ENCODE data around the gene HAPSTR1. TPM values are rescaled to one million over a fixed set of nuclear protein-coding genes. Genes with fewer than 3 reads are reported as not detected.

Gene HAPSTR1
- total RNA-seq, 1 experiment from 2014 or later: 49.9 TPM

- H3K27me3 ChIP-seq (ENCODE audit: control insufficient read depth, insufficient read depth, low read length): no peaks in the 10 kb centered on the region
- in situ Hi-C loops (cut with HindIII; ENCODE audit: low pct_unique_long_range_greater_than_20kb, low sequenced_read_pairs) (no loop called here), intact Hi-C loops (cut with micrococcal nuclease; ENCODE audit: unreplicated experiment) (no loop called here)
- TF ChIP-seq SIN3A (IDR thresholded peaks at IDR 0.05; ENCODE audit: borderline replicate concordance, insufficient read depth, low read depth, low read length): no peak
- TF ChIP-seq CTCF (IDR thresholded peaks at IDR 0.05): no peak
- TF ChIP-seq POLR2AphosphoS5 (IDR thresholded peaks at IDR 0.05; ENCODE audit: low read depth, low read length): no peak
- no peak for TF ChIP-seq TCF7L2 (IDR thresholded peaks at IDR 0.05; ENCODE audit: low read depth, low read length)
- TF ChIP-seq REST (IDR thresholded peaks at IDR 0.05; ENCODE audit: insufficient read depth in 1 of 2, low read depth in 2 of 2, low read length in 1 of 2): no peak
- H3K4me1 ChIP-seq (ENCODE audit: control insufficient read depth, insufficient read depth, low read length): peaks cover 37% of the 10 kb centered on the region
- ChIA-PET CTCF (no interaction called here), POLR2A (no interaction called here)
- ATAC-seq (0 out of 2 replicates have a peak, but pooled peaks have one; percentile 17), DNase-seq (ENCODE audit: low read depth, low spot score) (no peak)
- no peak overlapping the region for H3K4me3 ChIP-seq (ENCODE audit: low read depth in 2 of 2, low read length in 2 of 2)
- H3K36me3 ChIP-seq (ENCODE audit: control insufficient read depth, insufficient read depth, low read length): peaks cover 60% of the 10 kb centered on the region
- H3K9me3 ChIP-seq (ENCODE audit: control insufficient read depth, insufficient read depth, low read depth, low read length): no peaks in the 10 kb centered on the region
- no TSS peak for BruUV-seq (replicated peaks)
- peak overlapping the region; percentile 13; the same call in 1 of the 2 replicates for H3K27ac ChIP-seq (ENCODE audit: low read length)
Observed at GRCh38 chr16:9114112-9114511, 22.7 kb downstream of the HAPSTR1 start.

GRCh38 chr16:9114842-9115241, 23.4 kb downstream of the HAPSTR1 start:
- intact Hi-C loops (cut with micrococcal nuclease; ENCODE audit: unreplicated experiment): no loop called here
- Histone ChIP-seq H3K36me3 (ENCODE audit: control insufficient read depth, insufficient read depth, low read length) (peaks cover 57% of the 10 kb centered on the region), H3K4me1 (ENCODE audit: control insufficient read depth, insufficient read depth, low read length) (peaks cover 31% of the 10 kb centered on the region), H3K27me3 (ENCODE audit: control insufficient read depth, insufficient read depth, low read length) (no peaks in the 10 kb centered on the region), H3K4me3 (ENCODE audit: low read depth in 2 of 2, low read length in 2 of 2) (no peak overlapping the region), H3K27ac (ENCODE audit: low read length) (no peak overlapping the region), H3K9me3 (ENCODE audit: control insufficient read depth, insufficient read depth, low read depth, low read length) (no peaks in the 10 kb centered on the region)
- in situ Hi-C loops (cut with HindIII; ENCODE audit: low pct_unique_long_range_greater_than_20kb, low sequenced_read_pairs): no loop called here
- DNase-seq (ENCODE audit: low read depth, low spot score): no peak
- TF ChIP-seq SIN3A (IDR thresholded peaks at IDR 0.05; ENCODE audit: borderline replicate concordance, insufficient read depth, low read depth, low read length) (no peak), REST (IDR thresholded peaks at IDR 0.05; ENCODE audit: insufficient read depth in 1 of 2, low read depth in 2 of 2, low read length in 1 of 2) (no peak), POLR2AphosphoS5 (IDR thresholded peaks at IDR 0.05; ENCODE audit: low read depth, low read length) (peak; percentile 29; the same call in 1 of the 2 replicates)
- no TSS peak for BruUV-seq (replicated peaks)
- POLR2A ChIA-PET: interaction anchor here (0.6 kb wide), 1 partner anchor 11 kb away, joined by 3 read pairs; no protein-coding TSS in a partner anchor
- CTCF ChIA-PET: no interaction called here
- ATAC-seq: no peak

All from Panc1 (cell line).